HG03575 (cell line): Measurements from ENCODE around the gene PTTG2.
"Not testable (repeated sequence)": the region's sequence is repeated elsewhere in the genome, so short reads cannot be mapped to it uniquely, and the experiment has no call there.

Source experiments
- ATAC-seq: cut with Tn5 transposase; IDR thresholded peaks from one replicate; pipeline ENCODE4 v1.9.1; 2021; ENCODE audit not compliant: unreplicated experiment, insufficient number of reproducible peaks, low FRiP score; ENCODE audit errors: extremely low read depth

The PTTG2 gene

DNA sequence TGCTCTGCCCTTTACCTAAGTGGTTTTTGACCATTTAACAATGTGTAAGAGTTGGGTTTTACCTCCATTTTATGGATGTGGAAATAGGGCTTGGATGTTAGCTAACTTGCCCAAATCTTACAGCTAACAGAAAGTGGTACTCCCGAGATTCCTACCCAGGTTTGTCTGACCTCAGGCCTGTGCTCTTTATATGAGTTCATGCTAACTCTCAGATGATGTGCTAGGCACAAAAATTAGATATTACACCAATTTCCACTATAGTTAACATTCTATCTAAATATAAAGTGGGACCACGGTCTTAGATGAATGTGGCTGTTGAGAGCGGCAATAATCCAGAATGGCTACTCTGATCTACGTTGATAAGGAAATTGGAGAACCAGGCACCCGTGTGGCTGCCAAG, at the start of gene PTTG2:
TSS of gene PTTG2 (plus strand) at position 301 of the 400 bp plus-strand sequence. CDS start at position 338, 37 bp downstream.
- ATAC-seq: no peak

DNA sequence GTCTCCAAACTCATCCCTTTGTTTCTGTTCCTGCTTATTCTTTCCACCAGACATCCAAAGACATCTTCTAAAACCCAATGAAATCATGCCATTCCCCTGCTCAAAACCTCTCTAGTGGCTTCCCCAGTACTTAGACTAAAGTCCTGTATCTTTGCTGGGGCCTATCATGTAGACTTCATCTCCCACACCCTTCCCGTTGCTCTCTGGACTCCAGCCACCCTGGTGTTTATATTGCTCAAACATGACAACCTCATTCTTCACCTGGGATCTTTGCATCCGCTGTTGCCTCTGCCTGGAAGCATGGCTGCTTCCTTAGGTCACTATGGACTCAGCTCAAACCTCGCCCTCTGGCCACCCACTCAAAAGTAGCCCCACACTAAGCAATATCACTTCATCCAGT, 45.7 kb upstream of the PTTG2 start:
- ATAC-seq: no peak

DNA sequence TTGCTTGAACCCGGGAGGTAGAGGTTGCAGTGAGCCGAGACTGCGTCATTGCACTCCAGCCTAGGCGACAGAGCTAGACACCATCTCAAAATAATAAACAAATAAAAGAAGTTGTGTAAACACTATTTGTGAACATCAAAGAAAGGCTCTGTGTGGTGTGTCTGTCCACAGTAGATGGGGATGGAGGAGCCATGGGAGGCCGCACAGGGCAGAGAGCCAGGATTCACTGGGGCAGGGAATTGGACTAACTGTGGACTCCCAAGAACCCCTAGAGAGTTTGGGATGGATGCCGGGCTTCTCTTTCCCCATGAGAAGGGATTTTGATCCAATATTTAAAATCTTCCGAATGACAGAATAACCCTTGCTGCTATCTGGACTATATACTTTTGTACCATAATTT, 42.8 kb upstream of the PTTG2 start:
- no peak for ATAC-seq

DNA sequence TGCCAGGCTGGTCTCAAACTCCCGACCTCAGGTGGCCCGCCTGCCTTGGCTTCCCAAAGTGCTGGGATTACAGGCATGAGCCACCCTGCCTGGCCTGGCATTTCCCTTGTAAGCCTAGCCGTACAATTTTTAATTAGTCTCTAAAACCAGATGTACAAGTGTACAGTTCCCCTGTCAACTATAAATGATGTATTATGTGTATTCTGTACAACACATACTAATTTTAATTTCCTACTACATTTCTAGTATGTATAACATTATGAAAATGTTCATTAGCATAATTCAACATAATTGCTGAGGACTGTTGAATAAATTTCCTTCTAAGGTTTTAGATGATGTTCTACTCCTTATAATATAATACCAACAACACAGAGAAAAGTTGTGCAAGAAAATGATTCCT, 41.5 kb upstream of the PTTG2 start:
- ATAC-seq: no peak

DNA sequence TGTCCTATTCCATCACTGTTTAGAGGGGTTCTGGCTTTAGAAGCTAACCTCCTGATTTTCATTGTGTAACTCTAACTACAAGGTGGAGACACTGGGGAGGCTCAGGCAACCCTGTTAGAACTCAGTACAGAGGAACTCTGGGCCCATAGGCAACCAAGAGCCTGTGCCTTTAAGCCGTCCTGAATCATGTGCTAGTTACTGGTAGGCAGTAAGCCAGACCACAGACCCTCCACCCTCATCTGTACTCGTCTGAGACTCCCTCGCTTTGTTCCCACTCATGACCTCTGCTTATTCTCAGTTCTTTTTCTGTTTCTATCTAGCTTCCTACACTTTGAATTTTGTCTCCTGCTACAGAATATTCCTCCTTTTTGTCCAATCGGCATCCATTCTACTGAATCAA, 37.9 kb upstream of the PTTG2 start:
- ATAC-seq: no peak

DNA sequence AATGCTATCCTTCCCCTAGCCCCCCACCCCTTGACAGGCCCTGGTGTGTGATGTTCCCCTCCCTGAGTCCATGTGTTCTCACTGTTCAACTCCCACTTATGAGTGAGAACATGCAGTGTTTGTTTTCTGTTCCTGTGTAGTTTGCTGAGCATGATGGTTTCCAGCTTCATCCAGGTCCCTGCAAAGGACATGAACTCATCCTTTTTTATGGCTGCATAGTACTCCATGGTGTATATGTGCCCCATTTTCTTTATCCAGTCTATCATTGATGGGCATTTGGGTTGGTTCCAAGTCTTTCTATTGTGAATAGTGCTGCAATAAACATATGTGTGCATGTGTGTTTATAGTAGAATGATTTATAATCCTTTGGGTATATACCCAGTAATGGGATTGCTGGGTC, 37.1 kb upstream of the PTTG2 start:
- not testable (repeated sequence) for ATAC-seq

DNA sequence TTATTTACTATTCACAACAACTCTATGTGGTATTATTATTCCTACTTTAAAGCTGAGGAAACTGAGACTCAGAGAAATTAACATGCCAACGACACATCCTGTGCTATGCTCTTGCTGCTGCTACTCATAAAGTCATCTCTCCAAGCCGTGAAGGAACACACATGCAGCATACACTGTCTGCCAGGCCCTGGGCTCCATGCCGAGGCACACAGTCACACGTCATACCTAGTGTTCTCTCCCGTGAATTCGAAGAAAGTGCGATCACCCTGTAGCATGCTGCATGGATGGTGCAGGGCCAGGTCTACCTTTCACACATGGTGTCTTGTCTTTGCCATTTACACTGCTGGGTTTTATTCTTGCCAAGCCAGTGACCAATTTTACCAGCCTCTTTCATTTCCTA, 35.3 kb upstream of the PTTG2 start:
- ATAC-seq: no peak

DNA sequence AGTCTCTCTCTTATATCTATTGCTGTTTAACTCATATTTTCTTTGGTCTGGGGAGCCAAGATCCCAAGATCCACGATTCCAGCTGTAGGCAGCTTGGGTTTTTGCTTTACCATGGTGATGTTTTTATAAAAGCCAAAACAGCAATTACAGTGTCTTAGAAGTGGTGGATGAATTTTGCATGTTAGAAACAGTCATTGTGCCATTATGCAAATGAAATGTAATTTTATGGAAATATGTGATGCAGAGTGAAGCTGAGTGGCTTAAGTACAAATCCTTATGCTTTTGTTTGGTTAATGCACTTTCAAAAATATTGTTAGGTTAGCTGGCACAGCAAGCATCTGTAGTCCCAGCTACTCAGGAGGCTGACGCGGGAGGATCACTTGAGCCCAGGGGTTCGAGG, 32.8 kb upstream of the PTTG2 start:
- no peak for ATAC-seq

DNA sequence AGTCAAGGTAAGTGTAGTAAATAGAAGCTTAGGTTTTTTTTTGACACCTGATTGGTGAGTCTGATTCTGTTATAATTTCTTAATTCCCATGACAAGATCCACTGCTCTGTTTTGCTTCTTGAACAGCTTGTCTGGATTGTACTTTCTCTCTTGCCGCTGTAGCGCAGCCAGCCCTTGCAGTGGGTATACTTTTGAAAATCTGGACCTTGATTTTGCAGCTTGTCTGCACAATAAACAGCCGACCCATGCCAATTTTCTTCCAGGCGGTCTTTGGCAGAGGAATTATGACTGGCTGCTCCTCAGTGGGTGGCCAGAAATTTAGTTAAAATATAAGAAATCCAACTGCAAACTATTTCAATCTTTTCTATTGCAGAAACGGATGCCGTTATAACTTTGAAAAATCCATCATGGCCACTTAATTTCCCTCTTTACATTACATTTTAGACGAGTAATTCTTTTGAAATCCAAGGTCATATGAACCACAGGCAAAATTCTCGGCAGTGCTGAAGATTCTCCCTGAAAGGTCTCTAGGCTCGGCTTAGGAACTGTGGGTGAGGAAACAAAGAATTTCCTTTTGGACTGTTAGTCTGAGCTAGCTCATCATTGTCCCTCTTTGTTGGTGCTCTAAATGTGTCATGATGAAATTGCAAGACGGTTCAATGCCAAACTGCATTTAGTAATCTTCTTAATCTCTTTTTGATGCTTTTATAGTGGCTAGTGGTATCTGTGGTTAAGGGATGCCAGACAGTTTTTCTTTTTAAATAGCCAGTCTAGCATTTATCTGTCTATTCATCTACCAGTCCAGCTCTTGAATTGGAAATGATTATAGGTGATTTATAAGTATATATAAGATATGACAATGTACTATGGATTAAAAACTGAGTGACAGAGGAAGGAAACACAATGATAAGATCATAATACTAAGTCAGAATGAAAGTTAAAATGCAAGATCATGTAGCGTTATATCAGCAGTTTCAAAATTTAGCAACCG, 31.5 kb upstream of the PTTG2 start:
- ATAC-seq: no peak

DNA sequence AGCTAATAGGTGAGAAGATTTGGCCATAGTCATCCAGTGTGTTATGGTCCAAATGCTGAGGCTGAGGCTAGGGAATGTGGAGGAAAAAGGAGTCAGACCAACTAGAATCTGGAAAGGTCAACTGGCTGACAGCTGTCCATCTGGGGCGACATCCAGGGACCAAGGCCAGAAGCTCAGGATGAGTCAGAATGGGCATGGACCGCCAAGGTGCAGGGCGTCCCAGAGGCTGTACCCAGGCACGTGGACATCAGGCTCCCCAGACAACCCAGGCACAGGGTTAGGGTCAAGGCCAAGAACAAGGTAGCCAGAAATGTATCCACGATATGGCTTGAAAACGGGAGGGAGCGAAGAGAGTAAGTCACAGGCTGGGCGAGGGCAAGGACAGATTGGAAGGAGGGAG, 26.1 kb upstream of the PTTG2 start:
- no peak for ATAC-seq

DNA sequence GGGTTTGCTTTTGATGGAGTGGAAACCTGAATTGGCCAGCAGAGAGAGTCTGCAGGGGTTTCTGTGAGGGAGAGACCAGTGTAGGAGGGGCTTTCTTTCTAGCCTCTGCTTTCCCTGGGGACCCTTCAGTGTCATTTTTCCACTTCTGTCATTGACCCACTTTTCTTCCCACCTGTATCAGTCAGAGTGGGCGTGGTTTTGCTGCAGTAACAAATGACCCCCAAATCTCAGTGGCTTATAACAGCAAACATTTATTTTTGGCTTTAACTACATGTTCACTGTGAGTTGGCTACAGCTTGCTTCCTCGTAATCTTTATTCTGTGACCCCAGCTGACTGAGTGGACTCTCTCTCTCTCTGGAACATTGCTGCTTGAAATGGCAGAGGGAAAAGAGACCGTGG, 25.6 kb upstream of the PTTG2 start:
- ATAC-seq: no peak

DNA sequence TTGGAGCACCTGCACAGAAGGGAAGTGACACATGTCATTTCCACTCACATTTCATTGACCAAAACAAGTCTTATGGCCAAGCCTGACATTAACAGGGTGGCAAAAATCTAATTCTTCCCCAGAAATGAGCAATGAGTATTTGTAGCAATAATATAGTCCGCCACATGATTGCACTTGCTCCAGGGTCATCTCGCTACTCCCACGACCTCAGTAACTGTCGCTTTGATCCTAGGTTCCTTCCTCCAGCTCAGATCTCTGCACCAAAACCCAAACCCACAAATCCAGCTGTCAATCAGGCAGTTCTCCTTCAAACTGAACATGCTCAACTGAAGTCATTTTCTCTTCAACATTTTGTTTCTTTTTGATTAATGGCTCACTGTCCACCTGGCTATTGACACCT, 25.2 kb upstream of the PTTG2 start:
- ATAC-seq: no peak

DNA sequence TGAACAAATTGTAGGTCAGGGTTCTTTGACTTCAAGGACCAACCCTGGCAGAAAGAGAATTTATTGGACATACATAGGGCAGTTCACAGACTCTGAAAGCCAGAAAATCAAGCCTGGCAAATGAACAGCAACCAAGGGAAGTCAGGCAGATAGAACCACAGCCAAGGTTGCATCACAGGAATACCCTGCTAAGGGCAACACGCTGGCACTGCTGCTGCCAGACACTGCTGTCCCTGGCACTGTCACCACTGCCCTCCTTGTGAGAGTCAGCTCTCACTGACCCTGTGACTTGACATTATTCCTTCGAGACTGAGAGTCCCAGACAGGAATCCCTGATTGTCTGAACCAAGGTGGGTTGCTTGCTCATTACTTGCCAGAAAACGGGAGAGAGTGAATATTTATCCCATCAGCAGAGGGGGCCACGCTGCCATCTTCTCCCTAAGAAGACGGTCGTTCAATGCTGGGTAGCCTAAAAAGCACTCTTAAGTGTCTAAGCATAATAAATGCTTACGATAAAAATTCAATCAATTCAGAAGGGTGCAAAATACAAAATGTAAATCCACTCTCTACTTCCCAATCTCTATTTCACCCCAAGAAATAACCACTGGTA, 23.2 kb upstream of the PTTG2 start:
- ATAC-seq: no peak

DNA sequence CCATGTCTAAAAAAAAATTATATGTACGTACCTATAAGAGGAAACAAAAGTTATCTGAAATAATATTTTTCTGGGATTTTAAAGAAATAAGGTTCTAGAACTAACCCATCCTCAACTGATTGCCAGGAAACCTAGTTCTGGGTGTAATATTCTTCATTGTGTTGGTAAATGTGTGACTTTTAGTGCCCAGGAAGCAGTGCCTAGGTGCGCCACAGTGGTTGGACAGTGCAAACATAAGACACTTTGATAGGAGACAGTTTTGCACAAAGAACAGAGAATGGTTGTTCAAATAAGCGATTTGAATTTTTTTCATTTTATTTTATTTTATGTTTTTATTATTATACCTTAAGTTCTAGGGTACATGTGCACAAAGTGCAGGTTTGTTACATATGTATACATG, 22.0 kb upstream of the PTTG2 start:
- ATAC-seq: no peak

DNA sequence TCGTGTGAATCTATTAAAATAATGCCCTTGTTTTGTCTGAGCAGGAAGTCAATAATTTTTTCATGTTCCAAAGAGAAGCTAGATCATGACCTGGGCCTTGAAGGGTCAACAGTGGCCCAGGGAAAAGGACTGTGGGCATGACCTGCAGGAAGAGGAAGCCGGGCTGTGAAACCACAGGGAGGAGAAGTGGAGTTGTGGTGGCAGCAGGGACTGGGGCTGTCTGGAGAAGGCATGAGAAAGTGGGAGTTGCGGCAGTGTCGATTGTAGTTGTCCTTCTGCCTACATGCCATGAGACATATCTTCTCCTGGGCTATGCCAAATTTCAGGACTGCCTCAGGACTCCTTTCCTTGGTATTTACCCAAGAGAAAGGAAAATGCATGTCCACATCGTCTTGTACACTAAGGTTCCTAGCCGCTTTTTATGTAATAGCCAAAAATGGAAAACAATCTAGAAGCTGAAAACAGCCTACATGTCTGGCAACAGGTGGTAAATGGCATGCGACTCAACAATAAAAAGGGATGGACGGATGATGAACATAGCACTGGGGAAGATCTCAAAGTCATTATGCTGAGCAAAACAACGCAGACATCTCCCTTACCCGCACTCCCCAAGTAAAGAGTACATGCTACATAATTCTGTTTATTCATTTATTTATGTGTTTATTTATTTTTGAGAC, 13.6 kb upstream of the PTTG2 start:
- no peak for ATAC-seq

DNA sequence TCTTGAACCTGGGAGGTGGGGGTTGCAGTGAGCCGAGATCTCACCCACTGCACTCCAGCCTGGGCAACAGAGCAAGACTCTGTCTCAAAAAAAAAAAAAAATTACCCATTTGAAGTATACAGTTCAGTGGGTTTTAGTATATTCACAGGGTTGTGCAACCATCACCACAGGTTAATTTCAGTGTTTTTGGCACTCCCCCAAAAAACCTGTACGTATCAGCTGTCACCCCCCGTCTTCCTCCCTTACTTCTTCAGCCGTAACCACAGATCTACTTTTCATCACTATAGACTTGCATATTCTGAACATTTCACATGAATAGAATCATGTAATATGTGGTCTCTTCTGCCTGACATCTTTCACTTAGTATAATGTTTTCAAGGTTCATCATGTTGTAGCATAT, 11.7 kb upstream of the PTTG2 start:
- no peak for ATAC-seq

DNA sequence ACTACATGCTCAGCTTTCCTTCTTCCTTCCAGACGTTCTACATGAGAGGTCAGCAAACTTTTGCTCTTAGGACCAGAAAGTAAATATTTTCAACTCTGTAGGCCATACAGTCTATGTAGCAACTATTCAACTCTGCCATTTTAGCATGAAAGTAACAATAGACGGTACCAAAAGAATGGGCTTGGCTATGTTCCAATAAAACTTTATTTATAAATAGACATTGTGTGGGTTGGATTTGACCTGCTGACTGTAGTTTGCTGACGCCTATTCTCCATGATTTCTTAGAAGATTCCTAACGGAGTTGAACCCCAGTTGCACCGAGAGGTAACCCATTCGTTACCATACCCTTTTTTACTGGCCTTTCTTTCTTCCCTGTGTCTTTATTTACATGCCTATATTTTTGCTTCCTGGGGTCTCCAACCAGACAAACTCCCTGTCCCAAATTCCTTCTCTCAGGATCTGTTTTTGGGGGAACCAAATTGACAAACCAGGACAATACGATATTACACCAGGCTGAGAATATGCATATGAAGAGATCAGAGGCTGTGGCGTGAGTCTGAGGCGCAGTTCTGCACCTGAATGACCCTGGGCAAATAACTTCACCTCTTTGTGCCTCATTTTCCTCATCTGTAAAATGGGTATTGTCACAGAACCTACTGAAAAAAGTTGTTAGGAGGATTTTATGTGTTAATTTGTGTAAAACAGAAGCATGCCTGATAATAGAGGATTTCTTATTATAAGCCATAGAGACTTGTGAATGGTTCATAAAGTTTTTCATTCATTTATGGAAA, 10.4 kb upstream of the PTTG2 start:
- ATAC-seq: no peak

DNA sequence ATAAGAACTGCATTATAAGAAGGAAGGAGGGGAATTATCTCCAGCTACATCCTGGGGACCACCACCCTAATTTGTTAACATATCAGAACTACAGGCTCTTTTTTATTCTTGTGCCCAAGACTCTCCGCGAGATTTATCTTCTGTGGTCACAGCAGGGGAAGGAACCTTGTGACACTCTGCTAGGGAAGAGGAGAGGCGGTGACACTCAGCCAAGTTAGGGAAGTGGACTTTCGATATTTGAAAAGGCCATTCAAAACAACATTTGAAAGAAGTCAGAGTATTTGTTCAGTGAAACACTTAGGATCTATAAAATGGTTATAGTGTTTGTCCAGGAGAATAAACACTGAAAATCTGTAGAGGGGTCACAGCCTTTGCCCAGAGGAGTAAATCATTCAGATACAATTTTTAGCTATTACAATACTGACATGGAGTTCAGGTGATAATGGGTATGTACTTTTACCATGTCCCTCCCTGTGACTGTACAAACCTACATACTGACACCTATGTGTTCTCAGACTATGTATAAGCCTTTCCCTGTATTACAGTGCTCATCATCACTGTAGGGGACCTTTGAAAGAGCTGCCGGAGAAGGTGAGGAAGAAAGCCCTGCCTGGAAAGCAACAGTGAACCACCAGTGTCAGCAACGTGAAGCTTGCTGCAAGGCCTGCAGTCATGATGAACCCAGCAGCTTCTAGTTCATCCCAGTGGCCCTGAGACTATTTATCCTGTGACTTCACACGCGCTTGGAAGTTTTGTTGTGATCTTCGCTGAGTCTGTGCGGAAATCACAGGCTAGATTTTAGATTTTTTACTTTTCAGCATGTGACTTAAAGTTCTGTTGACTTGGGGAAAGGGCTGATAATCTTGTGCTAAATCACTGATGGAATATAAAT, 8.5 kb upstream of the PTTG2 start:
- no peak for ATAC-seq
